Activated CD8-positive, alpha-beta T cell treated with anti-CD3 and anti-CD28 coated beads for 36 hours (primary cell): ENCODE measurements around the gene MYLK. TPM values are rescaled to one million over a fixed set of nuclear protein-coding genes. Genes with fewer than 3 reads are reported as not detected.
"Not testable (repeated sequence)": the region's sequence is repeated elsewhere in the genome, so short reads cannot be mapped to it uniquely, and the experiment has no call there.

Source experiments
- ATAC-seq: fragments of 200-7000 bp; cut with Tn5 transposase; one replicate; pipeline ENCODE4 v1.10.0; 2021; ENCODE audit warnings: mild to moderate bottlenecking, moderate library complexity
- CTCF ChIA-PET: fragments of 350-600 bp; sonication (Branson Sonifier 250); formaldehyde crosslinking; loops from one replicate; lab custom pipeline; 2021; ENCODE audit warnings: antibody characterized with exemption; lab: Charles Lee
- POLR2A ChIA-PET: fragments of 350-600 bp; sonication (Branson Sonifier 250); formaldehyde crosslinking; loops from one replicate; lab custom pipeline; 2021; ENCODE audit warnings: antibody characterized with exemption; lab: Charles Lee
- DNase-seq: peaks from one replicate; pipeline ENCODE4 v3.0.0-alpha.2; 2020
- H3K27ac Mint-ChIP-seq: one replicate; pipeline ENCODE4 v1.8.0; 2021; ENCODE audit warnings: mild to moderate bottlenecking, mixed read lengths
- H3K27me3 Mint-ChIP-seq: one replicate; pipeline ENCODE4 v1.8.0; 2021; ENCODE audit warnings: mixed read lengths
- H3K36me3 Mint-ChIP-seq: one replicate; pipeline ENCODE4 v1.8.0; 2021; ENCODE audit warnings: low read depth, mixed read lengths
- H3K4me1 Mint-ChIP-seq: one replicate; pipeline ENCODE4 v1.8.0; 2021; ENCODE audit warnings: low read depth, mixed read lengths
- H3K4me3 Mint-ChIP-seq: one replicate; pipeline ENCODE4 v1.8.0; 2021; ENCODE audit warnings: mild to moderate bottlenecking, moderate library complexity, mixed read lengths
- H3K9me3 Mint-ChIP-seq: one replicate; pipeline ENCODE4 v1.8.0; 2021; ENCODE audit warnings: mixed read lengths
- CTCF ChIP-seq: fragments of 200-600 bp; IDR thresholded peaks from one replicate; pipeline ENCODE4 v1.8.0; 2022; ENCODE audit warnings: antibody characterized with exemption, mild to moderate bottlenecking
- intact Hi-C: fragments of 100-400 bp; cut with micrococcal nuclease; formaldehyde crosslinking; loops from one replicate; pipeline ENCODE4 v1.10.0; 2022
- total RNA-seq, 2 experiments: library from RNA; stranded (reverse); gene quantifications; one replicate each; pipeline ENCODE4 v1.2.3, GENCODE V29; 2021

MYLK gene
- total RNA-seq, 2 experiments from 2014 or later = 0.34 TPM; not detected in 1

GRCh38 chr3:123723070-123723469, 161.1 kb downstream of the MYLK start:
- CTCF ChIA-PET = interaction anchor here (0.6 to 5.8 kb wide), 33 partner anchors 9 to 564 kb away, joined by 3 to 49 read pairs (median 5); no protein-coding TSS in a partner anchor
- no peak for TF ChIP-seq CTCF
- Mint-ChIP-seq H3K4me3 (no peak overlapping the region), H3K27me3 (peaks cover 8% of the 10 kb centered on the region), H3K36me3 (no peaks in the 10 kb centered on the region), H3K4me1 (no peaks in the 10 kb centered on the region), H3K9me3 (no peaks in the 10 kb centered on the region), H3K27ac (no peak overlapping the region)
- POLR2A ChIA-PET = interaction anchor here (0.8 kb wide), 1 partner anchor 270 kb away, joined by 3 read pairs; no protein-coding TSS in a partner anchor
- ATAC-seq = no peak
- intact Hi-C loops = loop anchor here (5.0 kb wide), 1 partner anchor 81 kb away; no protein-coding TSS in a partner anchor
- no peak for DNase-seq

GRCh38 chr3:123722456-123722855, 161.7 kb downstream of the MYLK start:
- Mint-ChIP-seq H3K9me3 (no peaks in the 10 kb centered on the region), H3K4me1 (no peaks in the 10 kb centered on the region), H3K27me3 (peaks cover 8% of the 10 kb centered on the region), H3K4me3 (no peak overlapping the region), H3K27ac (no peak overlapping the region), H3K36me3 (no peaks in the 10 kb centered on the region)
- intact Hi-C loops = loop anchor here (5.0 kb wide), 1 partner anchor 80 kb away; no protein-coding TSS in a partner anchor
- ChIA-PET POLR2A (no interaction called here), CTCF (interaction anchor here (1.0 to 5.8 kb wide), 9 partner anchors 8 to 80 kb away, joined by 3 to 49 read pairs (median 9); no protein-coding TSS in a partner anchor)
- no peak for TF ChIP-seq CTCF
- no peak for ATAC-seq
- DNase-seq = no peak

- H3K36me3 Mint-ChIP-seq = no peaks in the 10 kb centered on the region
- no peak overlapping the region for H3K27ac Mint-ChIP-seq
- POLR2A ChIA-PET = no interaction called here
- intact Hi-C loops = loop anchor here (5.0 kb wide), 1 partner anchor 80 kb away; no protein-coding TSS in a partner anchor
- CTCF ChIA-PET = interaction anchor here (1.0 to 5.8 kb wide), 6 partner anchors 14 to 80 kb away, joined by 3 to 49 read pairs (median 10); no protein-coding TSS in a partner anchor
- no peak overlapping the region for H3K4me3 Mint-ChIP-seq
- ATAC-seq = no peak
- TF ChIP-seq CTCF = no peak
- H3K27me3 Mint-ChIP-seq = peaks cover 8% of the 10 kb centered on the region
- no peaks in the 10 kb centered on the region for H3K4me1 Mint-ChIP-seq
- no peaks in the 10 kb centered on the region for H3K9me3 Mint-ChIP-seq
- DNase-seq = no peak
These were observed 162.1 kb downstream of the MYLK start for GRCh38 chr3:123722021-123722420.

GRCh38 chr3:123721095-123721689, 162.9 kb downstream of the MYLK start:
- POLR2A ChIA-PET, H3K27me3 Mint-ChIP-seq, H3K4me3 Mint-ChIP-seq, DNase-seq, H3K36me3 Mint-ChIP-seq, H3K9me3 Mint-ChIP-seq, ATAC-seq, H3K4me1 Mint-ChIP-seq, H3K27ac Mint-ChIP-seq: not testable (repeated sequence)
- CTCF ChIA-PET = interaction anchor here (0.9 to 5.8 kb wide), 3 partner anchors 12 to 79 kb away, joined by 3 to 49 read pairs (median 5); no protein-coding TSS in a partner anchor
- intact Hi-C loops = loop anchor here (5.0 kb wide), 1 partner anchor 79 kb away; no protein-coding TSS in a partner anchor

GRCh38 chr3:123720638-123721037, 163.5 kb downstream of the MYLK start:
- Mint-ChIP-seq H3K4me1 (no peaks in the 10 kb centered on the region), H3K36me3 (no peaks in the 10 kb centered on the region), H3K9me3 (no peaks in the 10 kb centered on the region), H3K27me3 (peaks cover 4% of the 10 kb centered on the region), H3K4me3 (no peak overlapping the region), H3K27ac (no peak overlapping the region)
- ATAC-seq (no peak), DNase-seq (no peak)
- intact Hi-C loops = loop anchor here (5.0 kb wide), 1 partner anchor 78 kb away; no protein-coding TSS in a partner anchor
- TF ChIP-seq CTCF = no peak
- ChIA-PET CTCF (interaction anchor here (0.9 to 1.0 kb wide), 2 partner anchors 13 to 78 kb away, joined by 3 to 5 read pairs; no protein-coding TSS in a partner anchor), POLR2A (no interaction called here)
